ENCODE results near the gene UCP2.

UCP2 gene

DNA sequence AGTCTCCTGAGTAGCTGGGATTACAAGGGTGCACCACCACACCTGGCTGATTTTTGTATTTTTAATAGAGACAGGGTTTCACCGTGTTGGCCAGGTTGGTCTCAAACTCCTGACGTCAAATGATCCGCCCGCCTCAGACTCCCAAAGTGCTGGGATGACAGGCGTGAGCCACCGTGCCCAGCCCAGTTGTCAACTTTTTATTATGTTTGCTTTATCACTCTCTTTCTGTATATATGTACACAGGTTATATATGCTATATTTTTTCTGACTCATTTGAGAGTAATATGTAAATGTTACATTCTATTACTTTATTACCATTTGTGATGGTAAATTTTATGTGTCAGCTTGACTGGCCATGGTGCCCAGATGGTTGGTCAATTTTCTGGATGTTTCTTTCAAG lies 50.7 kb downstream of the UCP2 start:
- Histone ChIP-seq H3K36me3 (ENCODE audit: insufficient read depth, low read length) (peaks cover 13% of the 10 kb centered on the region; the same call in 1 of the 2 replicates), H3K27ac (ENCODE audit: low read depth, low read length) (no peak overlapping the region), H3K4me1 (ENCODE audit: control insufficient read depth, insufficient read depth, low read length, unreplicated experiment) (no peaks in the 10 kb centered on the region), H3K79me2 (ENCODE audit: control insufficient read depth, insufficient read depth, low read length, unreplicated experiment) (no peaks in the 10 kb centered on the region), H3K4me3 (ENCODE audit: low read depth, low read length) (no peak overlapping the region), H3K27me3 (ENCODE audit: insufficient read depth, low read length) (no peaks in the 10 kb centered on the region), H2AFZ (ENCODE audit: low read length, unreplicated experiment) (no peak overlapping the region)

DNA sequence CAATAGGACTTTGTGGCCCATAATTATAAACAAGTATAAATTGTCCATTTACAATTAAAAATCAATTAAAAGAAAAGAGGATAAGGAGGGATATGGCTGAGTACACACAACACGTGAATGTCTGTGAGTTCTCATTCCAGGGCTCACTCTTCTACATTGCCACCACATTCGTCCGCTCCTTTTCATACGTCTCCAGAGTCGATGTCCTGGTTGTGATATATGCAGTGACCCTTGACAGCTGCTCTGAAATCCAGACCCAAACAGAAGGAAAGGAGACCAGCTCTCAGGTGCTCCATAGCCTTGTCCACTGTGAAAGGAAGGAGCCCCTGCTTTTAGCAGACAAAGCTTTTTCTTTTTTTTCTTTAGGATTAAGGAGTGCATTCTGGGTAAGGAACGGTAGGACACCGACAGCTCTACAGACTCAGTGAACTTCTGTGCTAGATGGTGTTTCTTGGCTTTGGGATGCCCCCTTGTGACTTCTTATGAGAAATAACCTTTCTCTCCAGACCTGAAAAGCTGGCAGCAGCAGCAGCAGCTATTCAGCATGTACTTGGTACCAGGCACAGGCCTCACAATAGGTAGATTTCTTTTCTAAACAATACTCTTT lies 51.5 kb downstream of the UCP2 start:
- Histone ChIP-seq H3K36me3 (ENCODE audit: insufficient read depth, low read length) (peaks cover 15% of the 10 kb centered on the region; the same call in 1 of the 2 replicates), H3K4me3 (ENCODE audit: low read depth, low read length) (no peak overlapping the region)

DNA sequence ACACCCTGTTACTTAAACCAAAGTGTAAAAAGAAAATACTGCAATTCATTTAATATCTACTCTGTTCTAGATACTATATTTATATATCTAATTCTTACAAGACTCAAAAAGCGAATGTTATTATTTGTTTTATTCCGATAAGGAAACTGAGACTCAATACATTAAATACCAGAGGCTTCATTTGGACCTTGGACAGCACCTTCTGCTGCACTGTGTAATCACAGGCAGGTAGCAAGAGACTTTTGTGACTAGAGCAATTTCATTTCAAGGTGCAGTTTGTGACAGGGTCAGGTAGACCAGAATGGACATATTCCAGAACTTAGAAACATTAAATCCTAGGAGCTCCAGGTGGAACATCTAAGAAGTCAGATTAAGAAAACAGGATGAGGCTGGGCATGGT lies 53.3 kb downstream of the UCP2 start:
- Histone ChIP-seq H3K79me2 (ENCODE audit: control insufficient read depth, insufficient read depth, low read length, unreplicated experiment) (no peaks in the 10 kb centered on the region), H2AFZ (ENCODE audit: low read length, unreplicated experiment) (no peak overlapping the region), H3K36me3 (ENCODE audit: insufficient read depth, low read length) (peaks cover 15% of the 10 kb centered on the region; the same call in 1 of the 2 replicates), H3K4me1 (ENCODE audit: control insufficient read depth, insufficient read depth, low read length, unreplicated experiment) (no peaks in the 10 kb centered on the region), H3K27me3 (ENCODE audit: insufficient read depth, low read length) (no peaks in the 10 kb centered on the region), H3K27ac (ENCODE audit: low read depth, low read length) (no peak overlapping the region), H3K4me3 (ENCODE audit: low read depth, low read length) (no peak overlapping the region)

More for the DNA sequence above, 51.5 kb downstream of the UCP2 start:
- Histone ChIP-seq H3K79me2 (ENCODE audit: control insufficient read depth, insufficient read depth, low read length, unreplicated experiment) (no peaks in the 10 kb centered on the region), H3K4me1 (ENCODE audit: control insufficient read depth, insufficient read depth, low read length, unreplicated experiment) (no peaks in the 10 kb centered on the region), H2AFZ (ENCODE audit: low read length, unreplicated experiment) (no peak overlapping the region), H3K27me3 (ENCODE audit: insufficient read depth, low read length) (no peaks in the 10 kb centered on the region), H3K27ac (ENCODE audit: low read depth, low read length) (no peak overlapping the region)
